NCI-H2227 treated with DMSO at 0.1 percent for 48 hours (cell line): ENCODE data around the gene MUL1.
A peak's percentile ranks its signal among the peaks of the same experiment; 100 is the strongest.
"Not testable (repeated sequence)": the region's sequence is repeated elsewhere in the genome, so short reads cannot be mapped to it uniquely, and the experiment has no call there.

Experiments used
- DNase-seq: peaks from one replicate; lab custom pipeline; 2025; lab: John Stamatoyannopoulos, UW

MUL1 gene

GRCh38 chr1:20511518-20512428 is 3.8 kb upstream of the MUL1 start:
- DNase-seq = no peak

- no peak for DNase-seq
Observed at GRCh38 chr1:20508411-20508771, 440 bp upstream of the MUL1 start.

- no peak for DNase-seq
Observed at GRCh38 chr1:20507248-20507563, 745 bp downstream of the MUL1 start.

GRCh38 chr1:20505488-20505887 is 2.5 kb downstream of the MUL1 start:
- no peak for DNase-seq

GRCh38 chr1:20500716-20501115 is 7.2 kb downstream of the MUL1 start:
- no peak for DNase-seq

GRCh38 chr1:20499718-20500117 is 8.2 kb downstream of the MUL1 start:
- no peak for DNase-seq

- DNase-seq = no peak
Observed at GRCh38 chr1:20499105-20499504, 8.8 kb downstream of the MUL1 start.

- no peak for DNase-seq
Observed at GRCh38 chr1:20498116-20498515, 9.8 kb downstream of the MUL1 start.

GRCh38 chr1:20497506-20497905 is 10.4 kb downstream of the MUL1 start:
- DNase-seq = no peak

- not testable (repeated sequence) for DNase-seq
Observed at GRCh38 chr1:20496725-20497383, 11.1 kb downstream of the MUL1 start.

GRCh38 chr1:20496241-20496661 is 11.7 kb downstream of the MUL1 start:
- no peak for DNase-seq

GRCh38 chr1:20495661-20496060 is 12.3 kb downstream of the MUL1 start:
- no peak for DNase-seq

- DNase-seq = no peak
Observed at GRCh38 chr1:20494609-20495311, 13.2 kb downstream of the MUL1 start.

GRCh38 chr1:20493839-20494608 is 13.9 kb downstream of the MUL1 start:
- DNase-seq = peak; percentile 89

GRCh38 chr1:20493309-20493708 is 14.6 kb downstream of the MUL1 start:
- DNase-seq = no peak

- no peak for DNase-seq
Observed at GRCh38 chr1:20492751-20493150, 15.2 kb downstream of the MUL1 start.

- DNase-seq = no peak
Observed at GRCh38 chr1:20491866-20492265, 16.1 kb downstream of the MUL1 start.

- DNase-seq = no peak
Observed at GRCh38 chr1:20491178-20491577, 16.8 kb downstream of the MUL1 start.

GRCh38 chr1:20487236-20487590 is 20.7 kb downstream of the MUL1 start:
- peak; percentile 9 for DNase-seq

- DNase-seq = peak; percentile 50
Observed at GRCh38 chr1:20486457-20487235, 21.3 kb downstream of the MUL1 start.
